GM18909 (cell line): Measurements from ENCODE around the gene SIAH2.

ENCODE experiments used
- ATAC-seq: cut with Tn5 transposase; IDR thresholded peaks from one replicate; pipeline ENCODE4 v1.9.1; 2021; ENCODE audit warnings: mild to moderate bottlenecking; ENCODE audit not compliant: unreplicated experiment, poor library complexity

SIAH2 gene

DNA sequence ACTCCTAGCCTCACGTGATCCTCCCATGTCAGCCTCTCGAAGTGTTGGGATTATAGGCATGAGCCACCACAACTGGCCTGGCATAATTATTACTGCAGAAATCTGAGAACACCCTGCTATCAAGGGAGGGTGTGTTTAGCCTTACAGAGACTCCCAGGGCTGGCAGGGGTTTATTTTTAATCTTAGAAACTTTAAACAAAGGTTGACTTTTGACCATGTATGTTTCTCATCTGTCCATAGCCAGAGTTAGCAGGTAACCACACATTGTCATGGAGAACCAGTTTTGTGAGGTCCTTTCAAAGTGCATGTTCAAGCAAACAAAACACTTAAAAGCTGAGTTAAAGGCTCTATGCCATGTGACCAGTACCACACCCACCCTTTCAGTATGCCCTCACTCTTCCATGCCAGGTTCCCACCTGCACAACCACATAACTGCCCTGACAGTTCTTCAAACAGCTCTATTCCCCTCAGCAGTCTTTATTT is 11.1 kb downstream of the SIAH2 start:
- ATAC-seq = no peak

DNA sequence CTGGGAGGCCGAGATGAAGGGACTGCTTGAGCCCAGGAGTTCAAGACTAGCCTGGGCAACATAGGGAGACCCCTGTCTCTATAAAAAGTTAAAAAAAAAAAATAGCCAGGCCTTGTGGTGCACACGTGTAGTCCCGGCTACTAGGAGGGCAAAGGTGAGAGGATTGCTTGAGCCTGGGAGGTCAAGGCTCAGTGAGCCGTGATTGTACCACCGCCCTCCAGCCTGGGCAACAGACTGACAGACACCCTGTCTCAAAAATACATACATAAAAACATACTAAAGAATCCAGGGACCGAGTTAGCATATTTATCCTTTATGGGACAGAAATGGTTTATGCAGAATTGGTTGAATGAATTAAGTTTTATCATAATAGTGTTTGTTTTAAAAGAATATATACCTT is 13.7 kb downstream of the SIAH2 start:
- ATAC-seq = no peak

DNA sequence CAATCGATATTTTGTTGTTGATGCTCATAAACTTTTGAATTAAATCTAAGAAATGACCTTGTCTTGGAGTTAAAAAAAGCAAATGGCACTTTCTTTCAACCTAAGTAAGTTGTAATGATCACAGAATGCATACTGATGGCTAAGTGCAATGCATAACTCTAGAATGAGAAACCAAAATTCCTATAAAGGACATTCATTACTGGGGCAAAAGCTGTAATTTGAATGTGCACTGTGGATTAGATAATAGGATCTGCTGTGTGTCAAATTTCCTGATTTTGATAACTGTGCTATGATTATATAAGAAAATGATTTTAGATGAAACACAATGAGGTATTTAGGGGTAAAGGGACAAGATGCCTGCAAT is 14.3 kb downstream of the SIAH2 start:
- no peak for ATAC-seq

DNA sequence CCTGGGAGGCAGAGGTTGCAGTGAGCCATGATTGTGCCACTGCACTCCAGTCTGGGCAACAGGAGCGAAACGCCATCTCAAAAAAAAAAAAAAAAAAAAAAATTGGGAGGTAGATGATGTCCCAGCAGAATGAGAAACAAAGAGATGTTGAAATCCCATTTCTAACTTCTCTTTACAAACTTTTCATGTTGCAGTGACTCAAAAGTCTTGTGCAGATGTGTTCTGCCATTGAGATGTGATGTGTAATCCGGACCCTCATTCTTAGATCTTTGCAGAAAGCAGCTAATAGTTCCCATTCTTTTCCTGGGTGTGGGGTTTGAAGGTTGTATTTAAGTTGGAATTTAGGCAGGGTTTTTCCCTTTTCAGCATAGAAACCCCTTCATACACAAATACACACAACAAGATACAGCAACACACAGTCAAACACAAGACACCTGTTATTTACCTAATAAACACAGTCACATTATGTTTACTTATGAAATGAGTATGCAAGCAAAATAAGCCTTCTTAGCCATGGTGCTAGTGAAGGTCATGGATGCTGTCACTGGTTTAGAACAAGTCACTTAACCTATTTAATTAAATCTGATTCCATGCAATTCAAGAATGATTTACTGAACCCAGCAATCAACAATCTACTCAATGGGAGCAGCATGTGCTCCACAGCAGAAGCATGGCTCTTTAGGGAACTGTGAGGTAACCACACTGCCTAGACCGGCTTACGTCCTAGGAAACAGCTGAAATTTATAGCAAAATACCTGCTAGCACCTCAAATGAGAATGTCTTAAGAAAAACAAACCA is 14.9 kb downstream of the SIAH2 start:
- no peak for ATAC-seq

DNA sequence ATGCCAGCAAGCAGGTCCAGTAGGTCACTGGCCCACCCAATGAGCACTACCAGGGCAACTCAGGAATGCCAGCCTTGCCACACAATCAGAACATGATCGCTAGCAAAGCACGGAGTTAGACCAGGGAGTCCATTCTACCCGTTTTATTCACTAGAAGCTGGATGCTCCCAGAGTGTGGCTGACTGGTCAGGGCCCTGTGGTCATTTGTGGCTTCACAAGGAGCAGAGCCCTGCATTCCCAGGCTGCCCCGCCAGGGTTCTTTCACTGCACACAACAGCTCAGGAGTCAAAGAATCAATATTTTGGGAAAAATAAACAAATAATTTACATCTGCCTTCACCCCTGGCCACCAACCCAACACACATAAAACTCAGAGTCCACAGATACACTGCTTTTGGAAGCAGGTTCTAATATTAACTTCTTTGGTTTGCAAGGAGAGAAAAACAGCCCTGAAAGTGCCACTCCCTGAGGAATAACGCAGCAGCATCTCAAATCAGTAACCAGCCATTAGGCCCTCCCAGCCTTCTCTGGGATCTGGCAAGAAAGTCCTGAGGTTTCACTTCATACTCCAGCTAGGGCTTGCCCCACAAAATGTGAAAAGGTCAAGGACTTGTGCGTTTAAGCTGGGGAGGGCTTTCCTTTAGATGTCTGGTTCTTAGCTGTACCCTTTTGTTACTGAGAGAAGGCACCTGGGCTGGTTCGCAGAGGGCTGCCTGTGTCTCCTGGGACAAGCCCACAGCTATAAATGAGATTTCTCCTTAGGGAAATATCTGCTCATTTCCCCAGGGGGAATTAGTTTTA is 16.0 kb downstream of the SIAH2 start:
- ATAC-seq = no peak

DNA sequence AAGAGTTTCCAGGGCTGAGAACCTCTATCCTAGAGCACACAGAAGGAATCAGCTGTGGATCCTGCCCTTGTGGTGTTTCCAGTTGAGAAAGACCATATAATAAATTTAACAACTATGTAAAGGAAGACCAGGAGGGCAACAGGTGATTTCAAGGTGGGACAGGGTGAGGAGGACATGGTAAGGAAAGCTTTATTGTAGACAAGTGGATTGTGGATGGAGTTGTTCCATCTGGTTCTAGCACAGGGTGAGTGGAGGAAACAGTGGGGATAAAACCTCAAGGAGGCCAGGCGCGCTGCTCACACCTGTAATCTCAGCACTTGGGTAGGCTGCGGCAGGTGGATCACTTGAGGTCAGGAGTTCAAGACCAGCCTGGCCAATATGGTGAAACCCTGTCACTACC is 17.1 kb downstream of the SIAH2 start:
- ATAC-seq = no peak

DNA sequence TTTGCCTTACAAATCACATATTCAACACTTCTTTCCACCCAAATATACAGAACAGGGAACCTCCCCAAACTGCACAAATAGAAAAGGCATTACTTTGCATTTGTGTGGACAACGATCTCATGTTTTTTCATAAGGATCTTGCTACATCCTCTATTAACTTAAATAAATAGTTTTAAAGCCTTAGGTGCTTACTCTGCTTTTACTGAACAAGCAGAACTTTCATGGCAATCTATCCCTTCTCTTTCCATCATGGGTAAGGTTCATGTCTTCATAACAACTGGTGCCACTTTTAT is 18.1 kb downstream of the SIAH2 start:
- no peak for ATAC-seq

DNA sequence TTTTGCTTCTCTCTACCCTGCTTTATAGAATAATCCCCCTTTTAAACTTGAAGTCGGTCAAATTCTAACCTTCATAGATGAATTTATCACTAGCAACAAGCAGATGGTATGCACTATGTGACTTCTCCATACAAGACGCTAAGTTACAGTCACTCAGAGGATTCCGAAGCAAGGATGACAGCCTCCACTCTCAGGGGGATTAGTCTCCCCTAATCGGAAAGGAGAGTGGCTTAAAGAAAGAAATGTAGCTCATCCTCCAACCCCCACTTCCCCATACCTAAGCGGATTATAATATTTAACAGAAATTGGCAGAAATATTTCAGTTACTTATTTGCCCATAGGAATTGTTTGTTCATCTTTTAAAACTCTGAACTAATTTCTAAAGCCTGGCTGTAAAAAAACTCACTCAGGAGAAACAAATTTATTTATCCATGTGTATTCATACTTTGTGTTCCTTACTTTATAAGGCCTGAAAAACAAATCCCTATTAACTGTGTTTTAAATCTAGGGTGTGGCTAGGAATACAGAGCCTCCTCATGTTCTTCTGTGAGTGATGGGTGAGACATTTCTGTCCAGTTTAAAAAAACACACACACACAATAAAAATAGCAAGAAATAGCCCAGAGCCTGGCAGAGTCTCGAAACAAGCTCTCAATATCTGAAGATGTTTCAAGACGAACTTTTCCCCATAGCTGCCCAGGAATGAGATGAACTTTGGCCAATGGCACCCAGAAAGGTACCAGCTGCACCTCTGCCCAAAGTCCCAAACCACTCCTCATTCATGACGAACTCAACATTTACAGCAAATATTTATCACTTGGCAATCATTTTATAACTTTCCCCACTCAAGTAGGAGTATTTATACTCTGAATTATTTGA is 18.7 kb downstream of the SIAH2 start:
- no peak for ATAC-seq

DNA sequence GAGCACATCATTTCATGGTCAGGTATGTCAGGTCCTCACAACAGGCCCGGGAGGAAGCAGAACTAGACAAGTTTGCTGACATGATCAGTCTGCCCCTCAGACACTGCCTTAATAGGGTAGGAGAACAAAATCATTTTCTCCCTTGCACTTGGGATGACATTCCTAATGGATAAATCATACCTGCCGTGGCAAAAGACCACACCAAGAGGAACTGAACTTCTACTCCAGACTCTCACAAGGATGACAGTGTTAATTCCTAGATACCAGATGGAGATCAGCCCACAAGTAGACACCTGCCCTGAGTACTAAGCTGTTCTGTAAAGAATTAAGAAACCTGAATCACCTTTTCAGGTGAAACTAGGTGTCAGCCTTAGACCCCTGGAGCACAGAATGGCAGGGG is 19.5 kb downstream of the SIAH2 start:
- ATAC-seq = no peak

DNA sequence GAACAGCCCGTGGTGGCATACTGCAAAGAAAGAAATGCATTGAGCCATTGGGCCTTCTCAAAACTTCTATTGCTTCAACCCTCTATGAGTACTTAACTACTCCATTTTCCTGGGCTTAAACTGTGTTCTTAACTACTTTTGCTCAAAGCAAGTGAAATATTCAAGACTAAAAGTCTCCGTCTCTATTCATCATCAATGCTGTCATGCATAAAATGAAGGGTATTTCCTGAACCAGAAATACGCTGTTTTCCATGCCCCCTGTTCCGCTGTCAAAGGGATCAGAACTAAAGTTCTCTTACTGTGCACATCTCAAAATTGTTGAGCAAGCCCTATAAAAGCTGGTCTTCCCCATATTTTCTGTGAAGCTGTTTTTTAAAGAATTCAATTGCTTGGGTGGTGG is 20.3 kb downstream of the SIAH2 start:
- no peak for ATAC-seq

DNA sequence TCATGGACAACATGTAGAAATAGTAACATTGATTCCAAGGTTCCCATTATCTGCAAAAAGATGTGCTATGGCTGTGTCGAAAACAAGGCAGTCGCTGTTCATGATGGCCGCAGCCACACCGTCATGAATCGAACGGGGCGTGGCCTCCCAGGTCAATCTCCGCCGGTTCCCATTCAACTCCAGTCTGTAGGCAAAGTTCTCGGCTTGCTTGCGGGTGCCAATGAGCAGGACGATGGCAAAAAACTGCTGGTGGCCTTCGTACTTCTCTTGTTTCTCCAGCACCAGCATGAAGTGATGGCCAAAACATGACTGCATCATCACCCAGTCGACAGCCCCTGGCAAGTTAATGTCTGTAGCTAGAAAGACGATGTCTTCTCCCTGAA is 20.8 kb downstream of the SIAH2 start:
- ATAC-seq = no peak

DNA sequence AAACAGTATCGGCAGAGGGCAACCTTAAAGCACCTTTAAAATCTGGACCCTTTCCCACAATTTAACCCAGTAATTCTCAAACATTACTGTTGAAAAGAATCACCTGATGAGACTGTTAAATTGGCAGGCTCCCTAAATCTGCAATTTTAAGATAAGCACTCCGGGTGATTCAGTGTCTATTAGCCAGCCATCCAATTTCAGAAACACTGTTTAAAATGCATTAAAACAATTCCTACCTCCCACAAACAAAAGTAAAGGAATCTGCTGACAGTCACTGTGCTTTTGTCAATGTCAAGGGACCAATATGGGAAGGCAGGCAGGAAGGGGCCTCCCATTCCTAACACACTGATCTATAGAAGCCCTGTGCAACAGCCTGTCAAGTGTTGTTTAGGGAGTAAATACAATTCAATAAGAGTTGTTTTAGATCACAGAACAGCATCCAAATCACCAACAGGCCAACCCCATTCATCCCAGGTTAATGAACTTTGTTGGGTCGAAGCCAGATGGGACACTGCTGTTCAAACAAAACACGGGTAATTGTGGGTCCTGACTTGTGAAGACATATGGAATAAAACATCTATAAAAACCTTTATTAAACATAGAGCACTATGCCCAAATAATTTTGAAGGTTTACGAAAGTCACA is 21.4 kb downstream of the SIAH2 start:
- ATAC-seq = no peak

DNA sequence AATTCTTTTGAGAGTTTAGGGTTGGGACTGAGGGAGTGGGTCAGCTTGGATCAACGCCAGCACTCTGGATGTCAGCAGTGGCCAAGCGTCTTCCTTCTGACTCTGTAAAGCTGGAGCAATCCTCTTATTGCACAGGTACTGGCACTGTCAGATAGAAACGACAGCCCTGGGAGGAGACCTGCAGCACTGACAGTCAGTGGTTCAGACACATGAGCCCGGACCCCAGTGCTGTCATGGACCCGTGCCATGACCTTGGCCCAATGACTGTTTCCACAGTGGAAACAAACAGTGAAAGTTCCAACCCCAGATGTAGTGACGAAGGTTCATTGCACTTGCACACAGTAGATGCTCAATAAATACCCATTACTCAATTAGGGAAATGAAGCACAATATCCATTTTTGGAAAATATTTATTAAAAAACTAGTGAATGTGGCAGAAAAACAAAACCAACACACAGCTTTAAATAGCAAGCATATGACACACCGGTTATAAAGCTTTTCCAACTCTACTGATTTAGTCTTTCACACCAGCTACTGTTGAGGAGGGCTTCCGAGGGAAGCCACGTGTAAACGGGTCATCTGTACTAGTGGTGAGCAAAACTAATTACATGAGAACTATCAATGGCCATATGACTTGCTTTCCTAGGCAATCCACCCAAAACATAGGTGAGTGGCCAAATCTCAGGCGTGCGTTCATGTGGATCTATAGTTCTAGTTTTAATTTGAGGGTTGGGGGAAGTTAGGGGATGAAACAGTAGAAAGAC is 22.1 kb downstream of the SIAH2 start:
- no peak for ATAC-seq

DNA sequence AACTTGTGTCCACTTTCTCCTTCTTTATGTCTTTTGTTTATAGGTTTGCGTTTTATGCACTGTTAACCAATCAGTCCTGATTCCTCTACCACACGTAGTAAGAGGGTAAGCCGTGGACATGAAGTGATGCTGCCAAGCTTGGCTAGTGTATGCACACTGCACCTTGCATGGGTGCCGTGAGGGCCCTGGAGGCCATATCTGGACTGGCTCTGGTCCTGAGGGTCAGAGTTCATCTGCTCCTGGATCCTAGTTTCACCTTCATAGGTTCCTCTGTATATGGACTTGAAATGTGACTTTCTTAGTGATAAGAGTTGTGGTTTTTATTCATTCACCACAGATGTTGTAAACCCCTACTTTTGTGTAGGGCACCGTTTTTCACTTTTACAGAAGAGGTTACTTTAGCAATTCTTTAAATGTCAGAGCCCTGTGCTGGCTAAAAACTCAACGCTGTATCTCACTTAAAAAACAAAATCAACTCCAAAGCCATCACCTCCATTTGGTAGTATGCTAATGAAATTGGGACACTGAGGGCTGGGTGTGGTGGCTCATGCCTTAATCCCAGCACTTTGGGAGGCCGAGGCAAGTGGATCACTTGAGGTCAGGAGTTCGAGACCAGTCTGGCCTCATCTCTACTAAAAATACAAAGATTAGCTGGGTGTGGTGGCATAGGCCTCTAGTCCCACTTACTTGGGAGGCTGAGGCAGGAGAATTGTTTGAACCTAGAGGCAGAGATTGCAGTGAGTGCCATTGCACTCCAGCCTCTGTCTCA is 22.9 kb downstream of the SIAH2 start:
- peak; percentile 34 for ATAC-seq

DNA sequence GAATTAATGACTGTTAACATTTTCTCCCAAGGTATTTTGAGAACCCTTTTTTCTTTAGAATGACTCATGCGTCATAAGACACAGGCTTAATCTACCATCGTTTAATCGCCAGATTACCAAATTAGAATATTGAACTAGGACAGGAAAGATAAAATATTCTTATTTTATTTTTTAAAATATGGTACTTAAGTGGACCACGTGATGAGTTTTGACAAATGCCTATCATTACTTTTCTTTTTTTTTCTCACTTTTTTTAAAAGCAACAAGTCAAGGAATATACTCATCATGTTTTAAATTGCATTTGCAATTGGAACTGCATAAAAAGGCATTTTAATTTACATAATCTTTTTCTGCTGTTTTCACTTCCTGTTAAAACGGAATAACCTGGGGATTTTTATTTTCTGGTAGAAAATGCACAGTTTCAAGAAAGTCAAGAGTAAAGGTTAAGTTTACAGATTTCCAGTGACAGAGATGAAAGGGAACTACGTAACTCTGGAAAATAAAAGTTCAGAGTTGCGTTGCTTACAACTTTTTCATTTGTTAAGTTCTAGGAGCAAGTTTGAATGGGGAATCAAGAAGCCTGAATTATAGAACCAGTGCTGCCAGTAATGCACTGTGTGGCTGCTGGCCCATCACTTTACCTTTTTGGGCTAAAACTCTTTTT is 23.6 kb downstream of the SIAH2 start:
- ATAC-seq = peak; percentile 32

DNA sequence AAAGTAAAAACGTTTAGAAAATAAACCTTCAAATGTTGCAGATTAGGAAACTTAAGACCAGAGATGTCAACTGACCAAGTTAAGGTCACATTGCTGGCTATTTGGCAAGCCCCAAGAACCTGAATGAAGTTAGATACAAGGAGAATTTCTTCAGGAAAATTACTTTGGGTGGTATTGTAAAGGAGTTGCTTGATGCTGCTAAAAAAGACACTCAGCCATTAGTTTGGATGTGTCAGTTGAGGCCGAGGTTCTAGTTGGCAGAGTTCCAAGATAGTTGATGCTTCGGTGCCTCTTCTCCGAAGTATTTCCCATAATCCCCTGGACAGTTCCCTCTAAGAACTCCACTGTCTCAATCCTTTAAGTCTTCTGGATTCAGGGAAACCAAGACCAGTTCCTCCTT is 24.3 kb downstream of the SIAH2 start:
- ATAC-seq = no peak

DNA sequence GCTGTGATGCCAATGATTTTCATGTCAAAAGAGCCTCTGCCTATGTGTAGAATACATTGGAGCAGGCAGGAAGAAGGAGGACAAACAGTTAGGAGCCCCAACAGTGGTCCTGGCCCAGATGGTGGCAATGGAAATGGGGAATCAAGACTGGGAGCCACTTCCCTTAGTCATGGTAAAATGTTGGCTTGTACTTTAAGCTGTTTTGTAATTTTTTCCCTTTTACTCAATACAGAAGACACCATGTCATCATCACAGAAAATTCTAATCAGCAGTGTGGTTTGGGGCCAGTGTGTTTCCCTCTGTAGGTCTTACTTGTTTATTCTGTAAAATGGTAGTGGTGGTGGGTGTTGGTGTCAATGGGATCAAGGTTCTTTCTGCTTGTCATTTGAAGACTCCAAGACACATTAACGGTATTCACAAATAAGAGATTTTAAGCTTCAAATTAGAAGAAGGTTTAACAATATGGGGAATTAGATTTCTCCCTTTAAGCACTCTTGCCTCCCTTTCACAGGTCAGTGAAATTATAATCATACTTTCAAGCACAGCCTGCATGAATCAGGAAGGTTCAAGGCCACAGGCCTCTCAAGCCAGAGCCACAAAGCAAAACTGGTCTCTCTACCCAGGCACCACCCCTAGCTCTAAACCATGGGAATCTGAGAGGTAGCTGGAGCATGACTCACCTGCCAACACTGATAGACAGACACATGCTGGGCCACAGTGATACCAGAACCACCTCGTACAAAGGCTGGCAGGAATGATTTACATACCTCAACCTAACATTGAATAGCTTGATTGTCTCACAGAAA is 24.9 kb downstream of the SIAH2 start:
- ATAC-seq = peak; percentile 51
